Muscle layer of colon (tissue), 2 donors: ENCODE data around the gene LSM14B.

ENCODE experiments used
- H3K27ac ChIP-seq: one replicate; pipeline ENCODE4 v1.7.0; 2013; ENCODE audit warnings: low read depth, mild to moderate bottlenecking, low read length, moderate library complexity
- H3K27me3 ChIP-seq, 2 donors: one replicate each; pipeline ENCODE4 v1.7.0; 2013; ENCODE audit warnings: low read length in 2 of 2, mild to moderate bottlenecking in 2 of 2; ENCODE audit not compliant: insufficient read depth in 2 of 2, control insufficient read depth in 1 of 2
- H3K36me3 ChIP-seq: one replicate; pipeline ENCODE4 v1.7.0; 2013; ENCODE audit warnings: mild to moderate bottlenecking, low read length; ENCODE audit not compliant: insufficient read depth
- H3K4me1 ChIP-seq: one replicate; pipeline ENCODE4 v1.7.0; 2013; ENCODE audit warnings: mild to moderate bottlenecking, low read length; ENCODE audit not compliant: insufficient read depth
- H3K4me3 ChIP-seq, 2 donors: one replicate each; pipeline ENCODE4 v1.7.0; 2013; ENCODE audit warnings: low read length in 2 of 2, low read depth in 1 of 2, mild to moderate bottlenecking in 1 of 2, moderate library complexity in 1 of 2
- H3K9ac ChIP-seq: one replicate; pipeline ENCODE4 v1.7.0; 2013; ENCODE audit warnings: low read length
- H3K9me3 ChIP-seq: one replicate; pipeline ENCODE4 v1.7.0; 2013; ENCODE audit warnings: mild to moderate bottlenecking, low read length
- donor health status: abdominal sarcoma.
- donor health status: Adenocarcinoma of cecum.

Gene LSM14B

GRCh38 chr20:62136283-62137091 is 14.2 kb downstream of the LSM14B start:
- Histone ChIP-seq H3K27ac (no peak overlapping the region), H3K9me3 (no peaks in the 10 kb centered on the region), H3K9ac (no peak overlapping the region), H3K27me3 (no peaks in the 10 kb centered on the region), H3K4me1 (peaks cover 8% of the 10 kb centered on the region), H3K36me3 (peaks cover 82% of the 10 kb centered on the region), H3K4me3 (no peak overlapping the region)

- Histone ChIP-seq H3K4me1 (peaks cover 13% of the 10 kb centered on the region), H3K4me3 (no peak overlapping the region), H3K36me3 (peaks cover 77% of the 10 kb centered on the region), H3K9ac (no peak overlapping the region), H3K27ac (no peak overlapping the region), H3K27me3 (no peaks in the 10 kb centered on the region), H3K9me3 (no peaks in the 10 kb centered on the region)
Measured at GRCh38 chr20:62137092-62137384, 14.8 kb downstream of the LSM14B start.

- Histone ChIP-seq H3K36me3 (peaks cover 70% of the 10 kb centered on the region), H3K9ac (no peak overlapping the region), H3K4me3 (no peak overlapping the region), H3K4me1 (peaks cover 15% of the 10 kb centered on the region), H3K9me3 (no peaks in the 10 kb centered on the region), H3K27ac (no peak overlapping the region), H3K27me3 (no peaks in the 10 kb centered on the region)
Measured at GRCh38 chr20:62137478-62138203, 15.4 kb downstream of the LSM14B start.

GRCh38 chr20:62138204-62138543 is 15.9 kb downstream of the LSM14B start:
- no peaks in the 10 kb centered on the region for H3K27me3 ChIP-seq
- peaks cover 65% of the 10 kb centered on the region for H3K36me3 ChIP-seq
- no peaks in the 10 kb centered on the region for H3K9me3 ChIP-seq
- no peak overlapping the region for H3K4me3 ChIP-seq
- peaks cover 15% of the 10 kb centered on the region for H3K4me1 ChIP-seq
- no peak overlapping the region for H3K9ac ChIP-seq
- no peak overlapping the region for H3K27ac ChIP-seq

GRCh38 chr20:62138912-62139311 is 16.6 kb downstream of the LSM14B start:
- no peaks in the 10 kb centered on the region for H3K9me3 ChIP-seq
- H3K4me1 ChIP-seq: peaks cover 15% of the 10 kb centered on the region
- peaks cover 58% of the 10 kb centered on the region for H3K36me3 ChIP-seq
- H3K27me3 ChIP-seq: no peaks in the 10 kb centered on the region
- no peak overlapping the region for H3K9ac ChIP-seq
- no peak overlapping the region for H3K4me3 ChIP-seq
- no peak overlapping the region for H3K27ac ChIP-seq

- no peaks in the 10 kb centered on the region for H3K27me3 ChIP-seq
- H3K27ac ChIP-seq: no peak overlapping the region
- peaks cover 18% of the 10 kb centered on the region for H3K4me1 ChIP-seq
- no peak overlapping the region for H3K4me3 ChIP-seq
- H3K36me3 ChIP-seq: peaks cover 54% of the 10 kb centered on the region
- H3K9me3 ChIP-seq: no peaks in the 10 kb centered on the region
- no peak overlapping the region for H3K9ac ChIP-seq
Measured at GRCh38 chr20:62139636-62140035, 17.4 kb downstream of the LSM14B start.

GRCh38 chr20:62141043-62141396 is 18.7 kb downstream of the LSM14B start:
- peak overlapping the region; percentile 54 for H3K9ac ChIP-seq
- H3K27ac ChIP-seq: no peak overlapping the region
- peaks cover 31% of the 10 kb centered on the region for H3K4me1 ChIP-seq

GRCh38 chr20:62141397-62142251 is 19.3 kb downstream of the LSM14B start:
- Histone ChIP-seq H3K4me3 (peak overlapping the region; percentile 68 to 81), H3K27me3 (no peaks in the 10 kb centered on the region), H3K9me3 (no peaks in the 10 kb centered on the region), H3K4me1 (peaks cover 33% of the 10 kb centered on the region), H3K36me3 (peaks cover 34% of the 10 kb centered on the region), H3K9ac (peak overlapping the region; percentile 54), H3K27ac (peak overlapping the region; percentile 75)

More at GRCh38 chr20:62141043-62141396, 18.7 kb downstream of the LSM14B start:
- Histone ChIP-seq H3K36me3 (peaks cover 40% of the 10 kb centered on the region), H3K4me3 (peak overlapping the region in 1 of 2 donors; percentile 68), H3K27me3 (no peaks in the 10 kb centered on the region), H3K9me3 (no peaks in the 10 kb centered on the region)

- Histone ChIP-seq H3K9me3 (no peaks in the 10 kb centered on the region), H3K27me3 (no peaks in the 10 kb centered on the region), H3K4me1 (peaks cover 33% of the 10 kb centered on the region), H3K4me3 (peak overlapping the region; percentile 68 to 81), H3K9ac (peak overlapping the region; percentile 54), H3K36me3 (peaks cover 27% of the 10 kb centered on the region), H3K27ac (peak overlapping the region; percentile 75)
Measured at GRCh38 chr20:62142252-62143080, 20.2 kb downstream of the LSM14B start.

GRCh38 chr20:62143081-62143956 is 21.0 kb downstream of the LSM14B start, which contains the start of the genes PSMA7 and SS18L1:
TSS of gene PSMA7 (minus strand) at chr20:62143394. CDS start at chr20:62143303, 91 bp downstream.
TSS of gene SS18L1 (plus strand) at chr20:62143769. CDS start at chr20:62143821, 52 bp downstream.
- Histone ChIP-seq H3K4me3 (peak within 1 kb of the TSS; percentile 68 to 81), H3K9me3 (no peaks in the 10 kb centered on the region), H3K36me3 (peaks cover 18% of the 10 kb centered on the region), H3K4me1 (peaks cover 33% of the 10 kb centered on the region), H3K9ac (peak within 1 kb of the TSS; percentile 54), H3K27me3 (no peaks in the 10 kb centered on the region), H3K27ac (peak within 1 kb of the TSS; percentile 75)
